Esophagus squamous epithelium (tissue), 5 donors: Measurements from ENCODE around the gene GALM. TPM values are rescaled to one million over a fixed set of nuclear protein-coding genes. Genes with fewer than 3 reads are reported as not detected.

Experiments used
- DNase-seq: peaks from one replicate; lab custom pipeline; 2025; lab: John Stamatoyannopoulos, UW
- H3K27ac ChIP-seq, 4 donors: fragments of 200-600 bp; sonication (generic); one replicate each; pipeline ENCODE4 v1.5.1; 2016 to 2019; ENCODE audit warnings: mild to moderate bottlenecking in 1 of 4
- H3K27me3 ChIP-seq, 4 donors: fragments of 200-600 bp; sonication (generic); 1 replicate in 3 of 4; 2 replicates in 1 of 4; pipeline versions ENCODE4 v1.5.1 to v1.6.0; 2017 to 2021; ENCODE audit warnings: antibody characterized with exemption in 1 of 4
- H3K36me3 ChIP-seq, 3 donors: fragments of 200-600 bp; sonication (generic); one replicate each; pipeline ENCODE4 v1.5.1; 2016 to 2019
- H3K4me1 ChIP-seq, 3 donors: fragments of 200-600 bp; sonication (generic); one replicate each; pipeline ENCODE4 v1.5.1; 2017 to 2019
- H3K4me3 ChIP-seq, 4 donors: fragments of 200-600 bp; sonication (generic); 1 replicate in 3 of 4; 2 replicates in 1 of 4; pipeline ENCODE4 v1.5.1; 2016 to 2019; ENCODE audit warnings: mild to moderate bottlenecking in 2 of 4, moderate library complexity in 1 of 4
- H3K9me3 ChIP-seq, 3 donors: fragments of 200-600 bp; sonication (generic); one replicate each; pipeline ENCODE4 v1.5.1; 2016 to 2019
- POLR2A ChIP-seq, 4 donors: fragments of 450-650 bp; IDR thresholded peaks; one replicate each; pipeline ENCODE4 v1.6.1; 2017; ENCODE audit warnings: antibody characterized with exemption in 4 of 4, mild to moderate bottlenecking in 4 of 4, moderate library complexity in 3 of 4
- WGBS, 2 donors: methylation state at CpG; one replicate each; pipeline ENCODE4 v1.1.5; 2018; 5-methylcytosine and 5-hydroxymethylcytosine counted together
- intact Hi-C: fragments of 100-400 bp; cut with DNase I; formaldehyde crosslinking; loops from one replicate; pipeline ENCODE4 v1.15.0; 2022
- total RNA-seq, 4 donors: library from RNA; depleted of rRNA; stranded (reverse); fragments of >200 nt; gene quantifications; one replicate each; pipeline ENCODE4 v1.1.0, GENCODE V29; 2016
- TF ChIP-seq, protein P1 (sequence below), 6 experiments: fragments of 450-650 bp in 4 of 6; fragments of 200-600 bp in 2 of 6; sonication (generic) in 2 of 6; IDR thresholded peaks; one replicate each; pipeline ENCODE4 v1.5.1; 2016 to 2019; ENCODE audit warnings: antibody characterized with exemption in 6 of 6, mild to moderate bottlenecking in 4 of 6, moderate library complexity in 4 of 6
- donor health status: DM: yes; HTN: yes; CAD: no.

Gene GALM
- total RNA-seq, 4 donors from 2014 or later: 2.6 to 10.5 (median 4.8) TPM

DNA sequence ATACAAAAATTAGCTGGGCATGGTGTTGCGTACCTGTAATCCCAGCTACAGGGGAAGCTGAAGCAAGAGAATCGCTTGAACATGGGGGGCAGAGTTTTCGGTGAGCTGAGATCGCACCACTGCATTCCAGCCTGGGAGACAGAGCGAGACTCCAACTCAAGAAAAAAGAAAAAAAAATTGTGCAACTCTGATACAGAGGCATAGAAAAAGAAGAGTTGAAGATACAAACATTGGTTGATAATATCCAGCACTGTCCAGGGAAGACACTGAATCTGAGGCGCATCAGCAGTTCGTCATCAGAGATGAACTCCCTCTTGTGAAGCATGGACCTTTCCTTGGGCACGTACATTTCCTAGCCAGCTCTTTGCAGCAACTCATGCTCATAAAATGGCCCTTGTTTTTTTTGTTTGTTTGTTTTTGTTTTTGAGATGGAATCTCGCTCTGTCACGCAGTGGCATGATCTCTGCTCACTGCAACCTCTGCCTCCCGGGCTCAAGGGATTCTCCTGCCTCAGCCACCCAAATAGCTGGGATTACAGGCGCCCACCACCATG lies 16.7 kb upstream of the GALM start:
- 91 to 94% methylated on average over 12 of the region's 12 CpGs for WGBS, 2 donors
- intact Hi-C loops: no loop called here
- no peak for TF ChIP-seq POLR2A (IDR thresholded peaks at IDR 0.05)
- TF ChIP-seq, protein P1, sequence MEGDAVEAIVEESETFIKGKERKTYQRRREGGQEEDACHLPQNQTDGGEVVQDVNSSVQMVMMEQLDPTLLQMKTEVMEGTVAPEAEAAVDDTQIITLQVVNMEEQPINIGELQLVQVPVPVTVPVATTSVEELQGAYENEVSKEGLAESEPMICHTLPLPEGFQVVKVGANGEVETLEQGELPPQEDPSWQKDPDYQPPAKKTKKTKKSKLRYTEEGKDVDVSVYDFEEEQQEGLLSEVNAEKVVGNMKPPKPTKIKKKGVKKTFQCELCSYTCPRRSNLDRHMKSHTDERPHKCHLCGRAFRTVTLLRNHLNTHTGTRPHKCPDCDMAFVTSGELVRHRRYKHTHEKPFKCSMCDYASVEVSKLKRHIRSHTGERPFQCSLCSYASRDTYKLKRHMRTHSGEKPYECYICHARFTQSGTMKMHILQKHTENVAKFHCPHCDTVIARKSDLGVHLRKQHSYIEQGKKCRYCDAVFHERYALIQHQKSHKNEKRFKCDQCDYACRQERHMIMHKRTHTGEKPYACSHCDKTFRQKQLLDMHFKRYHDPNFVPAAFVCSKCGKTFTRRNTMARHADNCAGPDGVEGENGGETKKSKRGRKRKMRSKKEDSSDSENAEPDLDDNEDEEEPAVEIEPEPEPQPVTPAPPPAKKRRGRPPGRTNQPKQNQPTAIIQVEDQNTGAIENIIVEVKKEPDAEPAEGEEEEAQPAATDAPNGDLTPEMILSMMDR (IDR thresholded peaks at IDR 0.05): no peak
- Histone ChIP-seq H3K27ac (no peak overlapping the region), H3K4me3 (no peak overlapping the region), H3K36me3 (no peaks in the 10 kb centered on the region), H3K9me3 (no peaks in the 10 kb centered on the region), H3K27me3 (no peaks in the 10 kb centered on the region), H3K4me1 (peaks cover 0 to 13% (median 0%) of the 10 kb centered on the region in 3 donors)
- DNase-seq: no peak

DNA sequence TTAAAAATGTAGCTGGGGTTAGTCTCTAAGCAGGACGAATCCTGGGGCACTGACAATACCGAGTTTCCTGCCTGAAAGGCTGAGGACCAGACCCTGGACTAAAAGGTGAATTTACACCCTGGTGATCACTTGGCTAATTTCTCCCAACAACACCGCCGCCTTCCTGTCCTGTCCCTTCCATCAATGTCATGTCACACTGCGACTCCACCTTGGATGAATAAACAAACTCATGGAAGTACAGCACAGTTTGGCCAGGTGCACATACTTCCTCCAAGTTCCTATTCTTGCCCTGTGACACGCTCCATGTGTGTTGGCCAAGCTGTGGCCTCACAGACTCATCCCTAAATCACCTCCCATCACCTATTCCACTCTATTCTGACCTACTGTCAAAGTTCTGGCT lies 15.9 kb upstream of the GALM start:
- H3K27ac ChIP-seq: no peak overlapping the region
- TF ChIP-seq, protein P1 (IDR thresholded peaks at IDR 0.05): no peak
- TF ChIP-seq POLR2A (IDR thresholded peaks at IDR 0.05): no peak
- WGBS, 2 donors: 79 to 89% methylated on average over 6 of the region's 6 CpGs
- DNase-seq: no peak
- no peak overlapping the region for H3K4me3 ChIP-seq
- H3K27me3 ChIP-seq: no peaks in the 10 kb centered on the region
- no peaks in the 10 kb centered on the region for H3K36me3 ChIP-seq
- peaks cover 0 to 13% (median 0%) of the 10 kb centered on the region in 3 donors for H3K4me1 ChIP-seq
- no peaks in the 10 kb centered on the region for H3K9me3 ChIP-seq
- intact Hi-C loops: no loop called here

DNA sequence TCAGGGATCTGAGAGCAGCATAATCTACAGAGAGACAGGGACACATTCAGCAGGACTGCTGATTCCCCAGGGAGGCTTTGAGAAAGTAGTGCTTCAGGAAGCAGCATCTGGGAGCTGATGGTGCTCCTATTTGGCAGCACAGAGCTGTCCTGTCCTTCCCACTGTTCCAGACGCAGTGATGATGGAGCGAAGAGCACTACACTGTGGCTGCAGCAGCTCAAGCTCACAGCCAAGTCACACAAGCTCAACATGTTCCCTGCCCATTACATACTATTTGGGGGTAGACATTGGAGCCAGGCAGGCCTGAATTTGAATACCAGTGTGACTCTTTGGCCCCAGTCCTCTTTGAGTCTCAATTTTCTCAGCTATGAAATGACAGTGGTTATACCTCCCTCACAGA lies 15.2 kb upstream of the GALM start:
- intact Hi-C loops: no loop called here
- H3K36me3 ChIP-seq: no peaks in the 10 kb centered on the region
- peaks cover 0 to 13% (median 0%) of the 10 kb centered on the region in 3 donors for H3K4me1 ChIP-seq
- WGBS, 2 donors: 100% methylated on average over 2 of the region's 2 CpGs
- TF ChIP-seq, protein P1 (IDR thresholded peaks at IDR 0.05): no peak
- no peak for TF ChIP-seq POLR2A (IDR thresholded peaks at IDR 0.05)
- no peak overlapping the region for H3K4me3 ChIP-seq
- no peak overlapping the region for H3K27ac ChIP-seq
- DNase-seq: no peak
- H3K27me3 ChIP-seq: no peaks in the 10 kb centered on the region
- H3K9me3 ChIP-seq: no peaks in the 10 kb centered on the region

DNA sequence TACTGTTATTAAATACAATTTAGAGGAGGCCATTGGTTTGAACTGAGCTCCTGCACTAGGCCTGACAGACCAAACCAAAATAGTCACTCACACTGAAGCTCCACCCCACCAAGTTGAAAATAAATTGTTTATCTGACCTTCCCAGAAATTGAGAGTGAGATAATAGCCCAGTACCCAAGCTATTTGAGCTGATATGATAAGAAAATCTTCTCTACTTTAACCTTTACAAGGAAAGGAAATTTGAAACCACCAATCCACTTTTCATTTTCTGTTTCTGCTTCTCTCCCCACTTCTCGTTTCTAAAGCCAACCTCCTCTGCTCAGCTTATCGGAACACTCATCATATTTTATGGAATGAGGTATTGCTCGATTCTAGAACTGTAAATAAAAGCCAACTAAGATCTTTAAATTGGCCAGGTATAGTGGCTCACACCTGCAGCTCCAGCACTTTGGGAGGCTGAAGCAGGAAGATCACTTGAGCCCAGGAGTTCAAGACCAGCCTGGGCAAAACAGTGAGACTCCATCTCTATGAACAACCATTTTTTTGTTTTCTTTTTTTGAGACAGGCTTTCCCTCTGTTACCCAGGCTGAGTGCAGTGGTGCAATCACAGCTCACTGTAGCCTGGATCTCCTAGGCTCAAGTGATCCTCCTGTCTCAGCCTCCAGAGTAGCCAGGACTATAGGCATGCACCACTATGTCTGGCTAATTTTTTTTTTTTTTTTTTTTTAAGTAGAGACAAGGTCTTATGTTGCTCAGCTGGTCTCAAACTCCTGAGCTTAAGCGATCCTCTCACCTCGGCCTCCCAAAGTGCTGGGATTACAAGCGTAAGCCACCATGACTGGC lies 13.3 kb upstream of the GALM start:
- intact Hi-C loops: no loop called here
- Histone ChIP-seq H3K9me3 (no peaks in the 10 kb centered on the region), H3K36me3 (no peaks in the 10 kb centered on the region), H3K4me1 (peaks cover 0 to 13% (median 0%) of the 10 kb centered on the region in 3 donors), H3K27ac (no peak overlapping the region), H3K4me3 (no peak overlapping the region), H3K27me3 (no peaks in the 10 kb centered on the region)
- no peak for TF ChIP-seq POLR2A (IDR thresholded peaks at IDR 0.05)
- TF ChIP-seq, protein P1 (IDR thresholded peaks at IDR 0.05): no peak
- DNase-seq: no peak
- WGBS, 2 donors: 72 to 77% methylated on average over 6 of the region's 6 CpGs

DNA sequence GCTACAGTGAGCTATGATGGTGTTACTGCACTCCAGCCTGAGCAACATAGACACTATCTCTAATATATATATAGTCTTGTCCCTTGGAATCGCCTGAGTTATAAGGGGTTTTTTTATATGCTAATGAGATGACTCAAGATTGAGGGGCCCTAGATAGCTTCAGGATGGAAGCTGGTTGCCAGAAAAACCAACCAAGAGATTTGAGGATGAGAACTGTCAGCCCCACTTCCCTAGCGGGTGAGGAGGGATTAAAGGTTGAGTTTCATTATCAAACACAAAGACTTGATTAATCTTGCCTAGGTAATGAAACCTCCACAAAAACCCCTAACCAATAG lies 12.6 kb upstream of the GALM start:
- H3K9me3 ChIP-seq: no peaks in the 10 kb centered on the region
- DNase-seq: no peak
- intact Hi-C loops: no loop called here
- whole genome bisulfite sequencing, 2 donors: 40 to 44% methylated on average over 2 of the region's 2 CpGs
- no peaks in the 10 kb centered on the region for H3K27me3 ChIP-seq
- H3K4me3 ChIP-seq: no peak overlapping the region
- peaks cover 0 to 13% (median 0%) of the 10 kb centered on the region in 3 donors for H3K4me1 ChIP-seq
- no peak for TF ChIP-seq POLR2A (IDR thresholded peaks at IDR 0.05)
- TF ChIP-seq, protein P1 (IDR thresholded peaks at IDR 0.05): no peak
- H3K27ac ChIP-seq: peak overlapping the region in 1 of 4 donors; percentile 5
- no peaks in the 10 kb centered on the region for H3K36me3 ChIP-seq
